HEK293T (cell line): Measurements from ENCODE around the gene KRTAP4-16.
"Not testable (repeated sequence)": the region's sequence is repeated elsewhere in the genome, so short reads cannot be mapped to it uniquely, and the experiment has no call there.

Experiments
- CTCF ChIA-PET: fragments of 350-600 bp; formaldehyde crosslinking; extraction: SDS; loops from one replicate; lab custom pipeline; 2021; ENCODE audit warnings: antibody characterized with exemption, inconsistent platforms; lab: Yijun Ruan, JAX
- POLR2A ChIA-PET: fragments of 350-600 bp; formaldehyde crosslinking; extraction: SDS; loops from one replicate; lab custom pipeline; 2020; ENCODE audit warnings: antibody characterized with exemption, inconsistent platforms; lab: Yijun Ruan, JAX
- DNase-seq: peaks from one replicate; pipeline ENCODE4 v3.0.0; 2012; ENCODE audit warnings: mixed read lengths; ENCODE audit errors: extremely low spot score
- ARNT ChIP-seq: fragments of 450-650 bp; IDR thresholded peaks from 2 replicates; pipeline ENCODE4 v1.6.1; 2017; ENCODE audit warnings: mild to moderate bottlenecking
- BHLHE40 ChIP-seq: fragments of 450-650 bp; IDR thresholded peaks from 2 replicates; pipeline ENCODE4 v1.6.1; 2016; ENCODE audit warnings: mild to moderate bottlenecking, moderate library complexity, borderline replicate concordance
- CTBP1 ChIP-seq: fragments of 450-650 bp; IDR thresholded peaks from 2 replicates; pipeline ENCODE4 v1.6.1; 2016; ENCODE audit warnings: borderline replicate concordance
- ELF4 ChIP-seq: fragments of 450-650 bp; IDR thresholded peaks from 2 replicates; pipeline ENCODE4 v1.6.1; 2017; ENCODE audit warnings: antibody characterized with exemption
- FOXA1 ChIP-seq: fragments of 450-650 bp; IDR thresholded peaks from 2 replicates; pipeline ENCODE4 v1.6.1; 2016; ENCODE audit warnings: mild to moderate bottlenecking
- FOXK2 ChIP-seq: fragments of 450-650 bp; IDR thresholded peaks from 2 replicates; pipeline ENCODE4 v1.6.1; 2016; ENCODE audit warnings: mild to moderate bottlenecking
- FOXM1 ChIP-seq: fragments of 450-650 bp; IDR thresholded peaks from 2 replicates; pipeline ENCODE4 v1.6.1; 2017; ENCODE audit warnings: mild to moderate bottlenecking, borderline replicate concordance
- HDGF ChIP-seq: fragments of 450-650 bp; IDR thresholded peaks from 2 replicates; pipeline ENCODE4 v1.6.1; 2017; ENCODE audit warnings: antibody characterized with exemption, borderline replicate concordance
- L3MBTL2 ChIP-seq: fragments of 450-650 bp; conservative IDR thresholded peaks from 2 replicates; pipeline ENCODE4 v1.6.1; 2016; ENCODE audit warnings: mild to moderate bottlenecking
- LEF1 ChIP-seq: fragments of 450-650 bp; IDR thresholded peaks from 2 replicates; pipeline ENCODE4 v1.6.1; 2017; ENCODE audit warnings: mild to moderate bottlenecking, borderline replicate concordance
- NFRKB ChIP-seq: fragments of 450-650 bp; IDR thresholded peaks from 2 replicates; pipeline ENCODE4 v1.6.1; 2016; ENCODE audit warnings: mild to moderate bottlenecking, moderate library complexity
- PKNOX1 ChIP-seq: fragments of 450-650 bp; IDR thresholded peaks from 2 replicates; pipeline ENCODE4 v1.6.1; 2016
- SP1 ChIP-seq: fragments of 450-650 bp; IDR thresholded peaks from 2 replicates; pipeline ENCODE4 v1.6.1; 2017
- SUZ12 ChIP-seq: fragments of 450-650 bp; IDR thresholded peaks from 2 replicates; pipeline ENCODE4 v1.6.1; 2016; ENCODE audit warnings: mild to moderate bottlenecking
- TARDBP ChIP-seq: fragments of 450-650 bp; IDR thresholded peaks from 2 replicates; pipeline ENCODE4 v1.6.1; 2016
- ZNF384 ChIP-seq: fragments of 450-650 bp; IDR thresholded peaks from 2 replicates; pipeline ENCODE4 v1.6.1; 2016

KRTAP4-16 gene

GRCh38 chr17:41103896-41104295, 1.9 kb upstream of the KRTAP4-16 start:
- DNase-seq, result no peak
- ChIA-PET CTCF (interaction anchor here (0.6 kb wide), 1 partner anchor 219 kb away, joined by 3 read pairs; the partner anchor contains the start of gene KRT20), POLR2A (no interaction called here)
- no peak for TF ChIP-seq FOXA1
- TF ChIP-seq CTBP1, result no peak
- TF ChIP-seq SUZ12, result no peak
- no peak for TF ChIP-seq FOXK2
- TF ChIP-seq ELF4, result no peak
- TF ChIP-seq BHLHE40, result no peak
- no peak for TF ChIP-seq TARDBP
- TF ChIP-seq PKNOX1, result no peak
- TF ChIP-seq FOXM1, result no peak
- no peak for TF ChIP-seq SP1

GRCh38 chr17:41099682-41100480, 2.1 kb downstream of the KRTAP4-16 start:
- CTCF ChIA-PET, DNase-seq, POLR2A ChIA-PET: not testable (repeated sequence)

- no peak for DNase-seq
- CTCF ChIA-PET, result no interaction called here
- no peak for TF ChIP-seq SUZ12
- TF ChIP-seq LEF1, result no peak
- TF ChIP-seq FOXM1, result no peak
- no peak for TF ChIP-seq HDGF
- TF ChIP-seq ARNT, result no peak
- no peak for TF ChIP-seq ZNF384
- no peak for TF ChIP-seq PKNOX1
- no peak for TF ChIP-seq SP1
- no peak for TF ChIP-seq FOXK2
- TF ChIP-seq L3MBTL2, result no peak
- no peak for TF ChIP-seq TARDBP
- no peak for TF ChIP-seq BHLHE40
- no peak for TF ChIP-seq ELF4
- no peak for TF ChIP-seq FOXA1
- no peak for TF ChIP-seq NFRKB
- no peak for TF ChIP-seq CTBP1
- POLR2A ChIA-PET, result no interaction called here
Observed at GRCh38 chr17:41098481-41098880, 3.5 kb downstream of the KRTAP4-16 start.

- POLR2A ChIA-PET, result no interaction called here
- TF ChIP-seq HDGF (no peak), ZNF384 (no peak), FOXM1 (no peak), ARNT (no peak), CTBP1 (no peak), NFRKB (no peak), FOXK2 (no peak), TARDBP (no peak), L3MBTL2 (no peak), SUZ12 (no peak), BHLHE40 (no peak), FOXA1 (no peak), ELF4 (no peak), SP1 (no peak), PKNOX1 (no peak), LEF1 (no peak)
- DNase-seq, result no peak
- CTCF ChIA-PET, result no interaction called here
Observed at GRCh38 chr17:41098042-41098441, 4.0 kb downstream of the KRTAP4-16 start, which contains the start of gene KRTAP4-8. Gene KRTAP4-8 (minus strand): TSS chr17:41098142. CDS start chr17:41098084, 58 bp downstream.

- DNase-seq, result no peak
- POLR2A ChIA-PET, result no interaction called here
- CTCF ChIA-PET, result no interaction called here
- TF ChIP-seq CTBP1, result no peak
- TF ChIP-seq FOXM1, result no peak
- no peak for TF ChIP-seq PKNOX1
- no peak for TF ChIP-seq FOXA1
- no peak for TF ChIP-seq ARNT
Observed at GRCh38 chr17:41096055-41096454, 6.0 kb downstream of the KRTAP4-16 start.

GRCh38 chr17:41088760-41089352, 13.2 kb downstream of the KRTAP4-16 start:
- POLR2A ChIA-PET, DNase-seq, CTCF ChIA-PET: not testable (repeated sequence)

- CTCF ChIA-PET, DNase-seq, POLR2A ChIA-PET: not testable (repeated sequence)
Observed at GRCh38 chr17:41084100-41084856, 17.7 kb downstream of the KRTAP4-16 start, which contains the start of gene KRTAP4-7. Gene KRTAP4-7 (plus strand): TSS chr17:41084150. CDS start chr17:41084207, 57 bp downstream.

GRCh38 chr17:41083427-41083826, 18.6 kb downstream of the KRTAP4-16 start:
- POLR2A ChIA-PET, DNase-seq, CTCF ChIA-PET: not testable (repeated sequence)
